Measurements from ENCODE around the gene NAT8L.

The NAT8L gene

DNA sequence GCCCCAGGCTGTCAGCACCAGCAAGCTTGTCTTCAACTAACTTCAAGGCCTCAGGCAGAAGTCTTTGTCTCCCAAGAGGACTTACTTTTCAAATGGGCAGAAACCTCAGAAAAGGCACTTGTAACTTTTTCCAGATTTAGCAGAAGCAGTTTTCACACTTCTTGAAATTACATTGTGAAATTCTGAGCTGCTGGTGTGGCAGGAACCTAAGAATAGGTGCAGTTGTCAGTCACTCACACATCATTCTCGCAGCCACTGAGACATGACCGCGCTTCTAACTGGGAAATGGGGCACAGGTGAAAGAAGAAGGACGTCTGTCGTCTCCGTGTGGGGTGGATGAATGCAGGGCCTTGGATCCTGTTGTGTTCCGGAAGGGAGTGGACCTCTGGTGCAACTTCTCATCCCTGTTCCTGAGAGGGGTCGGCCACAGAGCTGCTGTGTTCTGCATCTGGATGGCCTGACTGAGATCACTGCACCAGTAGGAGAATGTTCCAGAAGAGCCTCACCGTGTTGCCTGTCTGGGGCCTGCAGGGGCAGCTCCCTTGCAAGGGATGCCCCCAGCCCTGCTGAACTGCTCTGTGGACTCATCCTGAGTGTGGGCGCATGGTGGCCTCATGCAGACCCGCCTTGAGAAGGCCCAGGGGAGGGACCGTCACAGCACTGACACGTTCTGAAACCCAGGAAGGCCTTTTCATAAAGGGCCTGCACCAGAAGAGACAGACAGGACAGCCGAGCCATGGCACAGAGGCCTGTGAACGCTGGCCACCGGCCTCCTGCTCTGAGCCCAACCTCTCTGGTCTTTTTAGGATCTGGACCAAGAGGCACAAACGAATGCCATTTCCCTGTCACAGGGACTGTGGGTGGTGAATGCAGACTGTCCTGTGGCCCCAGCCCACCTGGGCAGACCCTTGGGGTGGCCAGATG is 18.7 kb downstream of the NAT8L start:
- H3K4me3 ChIP-seq (ENCODE audit: low read depth, low read length), result no peak overlapping the region
- TF ChIP-seq, protein P1, sequence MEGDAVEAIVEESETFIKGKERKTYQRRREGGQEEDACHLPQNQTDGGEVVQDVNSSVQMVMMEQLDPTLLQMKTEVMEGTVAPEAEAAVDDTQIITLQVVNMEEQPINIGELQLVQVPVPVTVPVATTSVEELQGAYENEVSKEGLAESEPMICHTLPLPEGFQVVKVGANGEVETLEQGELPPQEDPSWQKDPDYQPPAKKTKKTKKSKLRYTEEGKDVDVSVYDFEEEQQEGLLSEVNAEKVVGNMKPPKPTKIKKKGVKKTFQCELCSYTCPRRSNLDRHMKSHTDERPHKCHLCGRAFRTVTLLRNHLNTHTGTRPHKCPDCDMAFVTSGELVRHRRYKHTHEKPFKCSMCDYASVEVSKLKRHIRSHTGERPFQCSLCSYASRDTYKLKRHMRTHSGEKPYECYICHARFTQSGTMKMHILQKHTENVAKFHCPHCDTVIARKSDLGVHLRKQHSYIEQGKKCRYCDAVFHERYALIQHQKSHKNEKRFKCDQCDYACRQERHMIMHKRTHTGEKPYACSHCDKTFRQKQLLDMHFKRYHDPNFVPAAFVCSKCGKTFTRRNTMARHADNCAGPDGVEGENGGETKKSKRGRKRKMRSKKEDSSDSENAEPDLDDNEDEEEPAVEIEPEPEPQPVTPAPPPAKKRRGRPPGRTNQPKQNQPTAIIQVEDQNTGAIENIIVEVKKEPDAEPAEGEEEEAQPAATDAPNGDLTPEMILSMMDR (IDR thresholded peaks at IDR 0.05; ENCODE audit: low read depth, low read length), result no peak
- H3K27me3 ChIP-seq, result no peaks in the 10 kb centered on the region
- no peak for DNase-seq
- no peaks in the 10 kb centered on the region for H3K4me1 ChIP-seq
- no peaks in the 10 kb centered on the region for H3K36me3 ChIP-seq
- no peaks in the 10 kb centered on the region for H3K9me3 ChIP-seq

DNA sequence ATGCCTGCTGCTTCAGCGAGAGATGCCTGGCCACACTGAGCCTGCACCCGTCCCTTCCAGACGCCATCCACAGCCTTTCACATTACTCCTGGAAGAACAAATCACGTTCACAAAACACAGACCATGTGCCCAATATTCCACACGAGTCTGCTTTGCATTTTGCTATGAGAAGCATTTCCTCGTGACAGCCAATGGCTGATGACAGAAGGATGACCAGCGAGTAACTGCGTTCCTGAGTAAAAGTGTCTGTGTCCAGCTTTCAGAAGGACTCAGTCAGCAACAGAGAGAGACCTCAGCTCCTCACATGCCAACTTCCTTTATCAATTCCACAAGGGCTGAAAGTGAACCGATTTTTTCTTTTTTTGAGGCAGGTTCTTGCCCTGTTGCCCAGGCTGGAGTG is 19.5 kb downstream of the NAT8L start:
- Histone ChIP-seq H3K4me1 (no peaks in the 10 kb centered on the region), H3K4me3 (ENCODE audit: low read depth, low read length) (no peak overlapping the region), H3K36me3 (no peaks in the 10 kb centered on the region), H3K27me3 (no peaks in the 10 kb centered on the region), H3K9me3 (no peaks in the 10 kb centered on the region)
- no peak for DNase-seq
- TF ChIP-seq, protein P1 (IDR thresholded peaks at IDR 0.05; ENCODE audit: low read depth, low read length), result no peak

DNA sequence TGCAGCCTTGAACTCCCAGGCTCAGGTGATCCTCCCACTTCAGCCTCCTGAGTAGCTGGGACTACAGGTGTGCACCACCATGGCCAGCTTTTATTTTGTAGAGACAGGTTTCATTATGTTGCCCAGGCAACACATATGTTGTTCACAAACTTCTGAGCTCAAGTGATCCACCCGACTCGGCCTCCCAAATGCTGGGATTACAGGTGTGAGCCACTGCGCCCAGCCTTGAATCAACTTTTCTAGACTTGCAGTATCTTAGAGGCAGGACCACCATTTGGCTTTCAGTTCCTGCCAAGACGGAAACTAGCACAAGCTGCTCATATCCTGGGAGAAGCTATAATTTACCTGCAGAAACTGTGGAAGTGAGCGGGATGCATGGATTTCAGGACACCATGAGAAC is 19.9 kb downstream of the NAT8L start:
- H3K4me1 ChIP-seq, result no peaks in the 10 kb centered on the region
- TF ChIP-seq, protein P1 (IDR thresholded peaks at IDR 0.05; ENCODE audit: low read depth, low read length), result no peak
- H3K9me3 ChIP-seq, result no peaks in the 10 kb centered on the region
- no peaks in the 10 kb centered on the region for H3K27me3 ChIP-seq
- no peaks in the 10 kb centered on the region for H3K36me3 ChIP-seq
- DNase-seq, result no peak
- H3K4me3 ChIP-seq (ENCODE audit: low read depth, low read length), result no peak overlapping the region

DNA sequence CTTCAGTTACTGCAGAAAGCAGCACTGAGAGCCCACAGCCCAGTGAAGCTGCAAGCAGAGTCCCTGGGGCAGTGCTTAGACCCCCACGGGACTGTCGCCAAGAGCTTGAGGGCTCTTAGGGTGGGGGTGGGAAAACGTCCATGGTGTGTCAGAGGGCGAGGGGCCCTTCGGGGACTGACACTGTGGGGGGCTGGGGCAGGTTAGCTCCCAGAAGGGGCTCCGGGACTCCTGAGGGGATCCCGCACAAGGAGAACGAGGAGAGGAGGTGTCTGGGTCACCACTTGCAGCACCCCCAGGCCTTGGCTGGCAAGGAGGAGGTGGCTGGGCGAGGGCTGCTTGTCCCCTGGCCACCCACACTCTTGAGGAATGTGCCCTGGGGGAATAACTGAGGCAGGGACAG is 20.8 kb downstream of the NAT8L start:
- no peak for DNase-seq
- no peaks in the 10 kb centered on the region for H3K9me3 ChIP-seq
- TF ChIP-seq, protein P1 (IDR thresholded peaks at IDR 0.05; ENCODE audit: low read depth, low read length), result no peak

DNA sequence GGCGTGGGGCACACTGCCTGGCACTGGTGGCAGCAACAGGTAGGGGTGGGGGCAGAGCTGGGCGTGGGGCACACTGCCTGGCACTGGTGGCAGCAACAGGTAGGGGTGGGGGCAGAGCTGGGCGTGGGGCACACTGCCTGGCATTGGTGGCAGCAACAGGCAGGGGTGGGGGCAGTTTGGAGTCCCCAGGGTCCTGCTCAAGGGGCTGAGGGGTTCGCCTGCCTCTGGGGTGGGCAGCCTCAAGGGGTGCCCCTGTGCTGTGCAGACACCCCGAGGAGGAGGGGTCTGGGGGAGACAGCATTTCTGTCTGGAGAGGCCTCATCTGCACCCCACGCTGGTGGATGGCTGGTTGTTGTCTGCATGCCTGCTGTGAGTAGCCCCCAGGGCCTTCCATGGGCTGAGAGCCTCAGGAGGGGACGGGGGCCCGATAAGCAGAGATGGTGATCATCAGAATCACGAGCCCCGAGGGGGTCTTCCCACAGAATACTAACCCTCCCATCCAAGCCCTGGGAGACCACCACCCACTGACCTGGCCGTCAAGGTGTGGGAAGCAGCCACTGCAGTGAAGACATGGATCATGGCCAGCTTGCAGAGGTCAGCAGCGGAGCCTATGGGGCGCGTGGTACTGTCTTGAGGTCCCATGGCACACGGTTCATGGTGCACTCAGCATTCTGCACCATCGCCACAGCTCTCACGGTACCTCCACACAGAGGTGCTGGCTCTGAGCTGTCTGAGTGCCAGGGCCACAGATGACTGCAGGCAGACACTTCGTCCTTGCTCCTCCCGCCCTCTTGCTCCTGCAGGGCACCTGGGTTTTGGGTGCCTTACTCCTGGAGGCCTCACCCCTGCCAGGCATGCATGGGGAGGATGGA is 21.5 kb downstream of the NAT8L start:
- Histone ChIP-seq H3K36me3 (no peaks in the 10 kb centered on the region), H3K4me3 (ENCODE audit: low read depth, low read length) (no peak overlapping the region), H3K27me3 (no peaks in the 10 kb centered on the region), H3K9me3 (no peaks in the 10 kb centered on the region), H3K4me1 (no peaks in the 10 kb centered on the region)
- TF ChIP-seq, protein P1 (IDR thresholded peaks at IDR 0.05; ENCODE audit: low read depth, low read length), result no peak
- no peak for DNase-seq

More for the DNA sequence above, 20.8 kb downstream of the NAT8L start:
- no peak overlapping the region for H3K4me3 ChIP-seq (ENCODE audit: low read depth, low read length)
- H3K27me3 ChIP-seq, result no peaks in the 10 kb centered on the region
- no peaks in the 10 kb centered on the region for H3K4me1 ChIP-seq
- H3K36me3 ChIP-seq, result no peaks in the 10 kb centered on the region
